HG03520 (cell line): ENCODE results near the gene ZNF540.
"Not testable (repeated sequence)": the region's sequence is repeated elsewhere in the genome, so short reads cannot be mapped to it uniquely, and the experiment has no call there.

Experiments used
- ATAC-seq: cut with Tn5 transposase; IDR thresholded peaks from one replicate; pipeline ENCODE4 v1.9.1; 2021; ENCODE audit warnings: mild to moderate bottlenecking, moderate library complexity; ENCODE audit not compliant: unreplicated experiment

The ZNF540 gene

DNA sequence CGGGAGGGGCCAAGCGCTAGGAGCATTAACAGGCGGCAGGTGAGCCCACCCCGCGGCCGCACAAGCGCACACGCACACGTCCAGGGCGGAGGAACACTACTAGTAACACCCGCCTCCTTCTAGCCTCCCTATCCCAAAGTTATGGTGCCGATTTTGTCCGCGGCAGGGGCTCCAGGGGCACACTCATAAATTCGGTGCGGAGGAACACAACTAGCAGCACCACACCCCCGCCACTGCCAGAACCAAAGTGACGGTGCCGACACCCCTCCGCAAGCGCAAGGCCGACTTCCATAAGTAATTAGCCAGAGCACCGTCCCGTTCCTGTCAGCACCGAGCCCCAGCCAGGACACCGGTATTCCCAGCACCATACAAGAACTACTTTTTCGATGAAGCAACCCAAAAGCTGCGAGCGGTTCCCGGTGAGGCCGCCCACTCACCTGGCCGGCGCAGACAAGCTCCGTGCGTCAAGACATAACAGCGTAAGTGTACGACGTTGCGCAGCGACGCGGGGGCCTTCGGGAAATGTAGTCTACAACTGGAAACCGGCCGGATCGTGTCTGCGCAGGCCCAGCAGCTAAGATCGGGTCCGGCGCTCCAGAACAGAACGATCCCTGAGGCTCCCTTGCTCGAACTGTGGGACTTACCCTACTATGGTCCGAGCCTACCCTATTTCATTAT is at the start of gene ZNF540, which contains the start of gene ZNF571:
TSS of gene ZNF540 (plus strand) at position 573 of the 678 bp plus-strand sequence. CDS start 3,572 bp downstream, outside the sequence.
TSS of gene ZNF571 (minus strand) at position 489 of the 678 bp plus-strand sequence. CDS start 8,116 bp downstream, outside the sequence.
- ATAC-seq: peak; percentile 90

DNA sequence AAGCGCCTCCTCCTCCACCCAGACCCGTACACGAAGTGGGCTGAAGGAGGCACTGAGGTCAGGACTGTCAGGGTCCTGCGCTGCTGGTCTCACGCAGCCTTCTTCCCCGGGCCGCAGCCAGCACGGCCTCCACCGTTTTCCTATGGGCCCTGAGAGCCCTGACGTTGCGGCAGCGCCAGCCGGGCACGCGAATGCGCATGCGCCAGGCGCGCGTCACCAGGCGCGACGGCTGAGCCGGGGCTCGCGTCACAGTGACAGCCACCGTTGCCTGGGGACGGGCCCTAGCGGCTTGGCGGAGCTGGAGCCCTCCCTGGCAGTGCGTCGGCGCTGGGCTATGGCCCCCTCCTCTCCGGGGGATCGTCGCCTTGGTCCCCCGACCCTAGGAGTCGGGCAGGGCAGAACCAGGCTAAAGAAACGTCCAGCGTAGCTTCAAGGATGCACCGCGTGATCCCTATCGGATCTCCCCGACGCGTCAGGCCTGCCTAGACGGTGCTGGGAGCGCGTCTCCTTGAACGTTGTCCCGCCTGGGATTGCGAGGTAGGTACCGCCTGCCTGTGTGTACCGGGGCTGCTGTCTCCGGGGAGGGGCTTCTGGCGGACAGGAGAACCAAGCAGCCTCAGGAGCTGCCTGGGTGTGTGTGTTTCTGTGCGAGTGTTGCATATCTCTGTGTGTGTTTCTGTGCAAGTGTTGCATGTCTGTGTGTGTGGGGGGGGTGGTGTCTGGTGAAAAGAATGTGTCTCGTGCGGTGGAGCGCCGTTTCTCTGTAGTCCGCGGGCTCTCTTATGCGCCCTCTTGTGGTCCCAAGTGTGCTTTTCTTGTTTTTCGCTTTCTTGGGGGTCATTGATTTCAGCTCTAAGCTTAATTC is 43.3 kb upstream of the ZNF540 start:
- ATAC-seq: no peak

DNA sequence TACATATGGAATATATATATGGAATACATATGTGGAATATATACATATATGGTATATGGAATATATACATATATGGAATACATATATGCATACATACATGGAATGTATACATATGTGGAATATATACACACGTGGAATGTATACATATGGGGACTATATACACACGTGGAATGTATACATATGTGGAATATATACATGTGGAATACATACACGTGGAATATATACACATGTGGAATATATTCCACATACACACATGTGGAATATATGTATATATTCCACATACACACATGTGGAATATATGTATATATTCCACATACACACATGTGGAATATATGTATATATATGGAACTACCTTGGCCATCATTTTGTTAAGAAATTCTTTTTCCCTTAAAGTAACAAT is 31.2 kb upstream of the ZNF540 start:
- no peak for ATAC-seq

DNA sequence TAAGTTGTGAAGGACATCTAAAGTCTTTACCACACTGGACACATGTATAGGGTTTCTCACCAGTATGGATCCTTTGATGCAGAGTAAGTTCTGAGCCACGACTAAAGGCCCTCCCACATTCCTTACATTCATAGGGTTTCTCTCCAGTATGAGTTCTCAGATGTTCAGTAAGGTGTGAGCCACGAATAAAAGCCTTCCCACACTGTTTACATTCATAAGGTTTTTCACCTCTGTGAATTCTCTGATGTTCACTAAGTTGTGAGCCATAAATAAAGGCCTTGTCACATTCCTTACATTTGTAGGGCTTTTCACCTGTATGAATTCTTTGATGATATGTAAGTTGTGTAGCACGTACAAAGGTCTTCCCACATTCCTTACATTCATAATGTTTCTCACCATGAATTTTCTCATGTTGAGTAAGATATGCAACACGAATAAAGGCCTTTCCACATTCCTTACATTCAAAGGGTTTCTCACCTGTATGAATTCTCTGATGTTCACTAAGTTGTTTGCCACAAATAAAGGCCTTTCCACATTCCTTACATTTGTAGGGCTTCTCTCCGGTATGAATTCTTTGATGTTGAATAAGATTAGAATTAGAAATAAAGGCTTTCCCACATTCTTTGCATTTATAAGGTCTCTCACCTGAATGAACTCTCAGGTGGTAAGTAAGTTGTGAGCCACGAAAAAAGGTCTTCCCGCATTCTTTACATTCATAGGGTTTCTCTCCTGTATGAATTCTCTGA is 29.9 kb upstream of the ZNF540 start:
- ATAC-seq: no peak

DNA sequence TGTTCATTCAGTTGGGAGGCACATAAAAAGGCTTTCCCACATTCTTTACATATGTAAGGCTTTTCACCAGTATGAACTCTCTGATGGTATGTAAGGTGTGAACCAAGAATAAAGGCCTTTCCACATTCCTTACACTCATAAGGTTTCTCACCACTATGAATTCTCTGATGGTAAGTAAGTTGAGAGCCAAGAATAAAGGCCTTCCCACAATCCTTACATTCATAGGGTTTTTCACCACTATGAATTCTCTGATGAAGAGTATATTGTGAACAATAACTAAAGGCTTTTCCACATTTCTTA is 29.4 kb upstream of the ZNF540 start:
- ATAC-seq: no peak

DNA sequence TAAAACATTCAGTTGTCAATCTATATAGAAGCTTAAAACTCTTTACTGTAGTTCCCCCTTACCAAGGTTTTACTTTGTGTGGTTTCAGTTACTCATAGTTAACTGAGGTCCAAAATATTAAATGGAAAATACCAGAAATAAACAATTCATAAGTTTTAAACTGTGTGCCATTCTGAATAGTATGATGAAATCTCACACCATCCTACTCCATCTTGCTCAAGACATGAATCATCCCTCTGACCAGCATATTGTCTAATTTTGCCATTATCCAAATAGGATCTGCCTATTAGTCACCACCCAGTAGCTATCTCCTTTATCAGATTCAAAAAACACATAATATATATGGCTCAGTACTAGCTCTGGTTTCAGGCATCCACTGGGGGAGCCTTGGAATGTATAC is 22.5 kb upstream of the ZNF540 start:
- ATAC-seq: no peak

DNA sequence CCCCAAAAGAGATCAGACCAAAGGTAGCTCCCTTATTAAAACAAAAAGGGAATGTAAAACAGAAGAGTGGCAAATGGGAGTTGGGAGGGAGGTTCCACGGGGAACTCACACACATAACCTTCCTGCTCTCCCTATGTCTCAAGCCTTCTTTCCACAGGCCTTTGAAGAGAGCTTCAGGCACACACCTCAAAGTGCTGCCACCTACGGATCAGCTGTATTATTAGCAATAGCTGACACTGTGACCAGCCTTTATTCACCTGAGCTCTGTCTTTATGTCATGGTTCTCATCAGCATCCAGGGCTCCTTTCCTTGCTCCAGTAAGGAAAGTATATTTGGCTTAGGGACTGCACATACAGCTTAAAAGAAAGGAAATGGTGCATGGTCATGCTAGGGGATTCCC is 11.3 kb upstream of the ZNF540 start:
- no peak for ATAC-seq

DNA sequence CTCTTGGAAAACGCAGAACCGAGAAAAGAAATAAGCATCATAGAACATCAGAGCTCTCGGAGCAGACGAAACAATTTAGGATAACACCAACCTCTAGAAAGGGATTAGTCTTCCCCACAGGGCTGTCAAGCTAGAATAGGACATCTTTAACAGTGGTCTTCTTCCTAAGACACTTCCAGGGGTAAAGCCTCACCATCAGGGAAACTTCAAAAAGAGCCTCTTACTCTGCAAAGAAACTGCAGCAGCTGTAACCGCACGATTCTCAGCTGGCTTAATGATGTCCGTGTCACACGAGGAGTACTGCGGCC is 726 bp upstream of the ZNF540 start:
- ATAC-seq: peak; percentile 29

DNA sequence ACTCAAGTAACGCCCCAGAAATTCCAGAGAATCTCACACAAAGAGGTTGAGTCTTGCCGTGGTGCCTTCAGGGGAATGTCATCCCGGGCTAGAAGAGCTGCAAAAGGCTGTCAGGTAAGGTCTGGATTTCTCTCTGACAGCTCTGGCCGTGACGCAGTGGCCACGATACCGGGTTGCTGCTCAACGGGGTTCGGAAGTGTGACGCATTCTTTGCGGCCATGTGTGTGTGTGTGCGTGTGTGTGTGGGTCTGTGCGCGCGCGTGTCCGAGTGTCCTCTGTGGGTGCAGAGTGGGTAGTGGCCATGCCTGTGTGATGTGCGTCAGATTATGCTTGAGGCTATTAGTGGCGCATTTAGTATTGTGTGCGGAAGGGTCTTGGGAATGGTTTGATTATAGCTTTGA is 306 bp downstream of the ZNF540 start:
- ATAC-seq: peak; percentile 25

DNA sequence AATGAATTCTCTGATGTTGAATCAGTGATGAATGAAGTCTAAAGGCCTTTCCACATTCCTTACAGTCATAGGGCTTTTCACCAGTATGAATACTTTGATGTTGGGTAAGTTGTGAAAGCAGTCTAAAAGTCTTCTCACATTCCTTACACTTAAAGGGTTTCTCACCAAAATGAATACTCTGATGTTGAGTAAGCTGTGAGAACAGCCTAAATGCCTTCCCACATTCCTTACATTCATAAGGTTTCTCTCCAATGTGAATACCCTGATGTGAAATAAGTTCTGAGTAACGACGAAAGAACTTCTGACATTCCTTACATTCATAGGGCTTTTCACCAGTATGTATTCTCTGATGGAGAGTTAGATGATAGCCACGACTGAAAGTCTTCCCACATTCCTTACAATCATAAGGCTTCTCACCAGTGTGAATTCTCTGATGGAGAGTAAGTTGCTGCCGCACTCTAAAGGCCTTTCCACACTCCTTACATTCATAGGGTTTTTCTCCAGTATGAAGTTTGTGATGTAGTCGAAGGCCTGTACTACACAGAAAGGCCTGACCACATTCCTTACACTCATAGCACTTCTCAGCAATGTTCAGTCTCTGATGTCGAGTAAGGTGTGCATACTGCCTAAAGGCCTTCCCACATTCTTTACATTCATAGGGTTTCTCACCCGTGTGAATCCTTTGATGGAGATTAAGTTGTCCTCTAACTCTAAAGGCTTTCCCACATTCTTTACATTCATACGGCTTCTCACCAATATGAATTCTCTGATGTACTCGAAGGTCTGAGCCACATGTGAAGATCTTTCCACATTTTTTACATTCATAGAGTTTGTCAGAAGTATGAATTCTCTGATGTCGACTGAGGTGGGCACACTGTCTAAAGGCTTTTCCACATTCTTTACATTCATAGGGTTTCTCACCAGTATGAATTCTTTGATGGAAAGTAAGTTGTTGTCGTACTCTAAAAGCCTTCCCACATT is 40.7 kb downstream of the ZNF540 start:
- no peak for ATAC-seq

DNA sequence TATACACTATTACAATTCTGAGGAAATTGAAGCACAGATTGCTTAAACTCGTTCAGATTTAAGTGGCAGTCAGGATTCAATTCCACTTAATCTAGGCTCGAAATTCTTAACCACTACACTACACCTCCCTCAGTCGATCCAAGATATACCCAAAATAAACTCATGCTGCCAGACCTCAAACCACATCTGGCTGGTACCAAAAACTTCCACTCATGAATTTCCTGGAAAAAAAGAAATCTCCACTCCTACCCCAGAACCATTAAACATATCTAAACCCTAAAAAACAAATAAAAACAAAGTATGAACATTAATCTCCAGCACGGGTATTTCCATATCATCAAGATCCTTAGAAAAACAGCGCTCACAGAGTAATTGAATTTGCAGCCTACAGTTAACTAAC is 59.4 kb downstream of the ZNF540 start:
- no peak for ATAC-seq

DNA sequence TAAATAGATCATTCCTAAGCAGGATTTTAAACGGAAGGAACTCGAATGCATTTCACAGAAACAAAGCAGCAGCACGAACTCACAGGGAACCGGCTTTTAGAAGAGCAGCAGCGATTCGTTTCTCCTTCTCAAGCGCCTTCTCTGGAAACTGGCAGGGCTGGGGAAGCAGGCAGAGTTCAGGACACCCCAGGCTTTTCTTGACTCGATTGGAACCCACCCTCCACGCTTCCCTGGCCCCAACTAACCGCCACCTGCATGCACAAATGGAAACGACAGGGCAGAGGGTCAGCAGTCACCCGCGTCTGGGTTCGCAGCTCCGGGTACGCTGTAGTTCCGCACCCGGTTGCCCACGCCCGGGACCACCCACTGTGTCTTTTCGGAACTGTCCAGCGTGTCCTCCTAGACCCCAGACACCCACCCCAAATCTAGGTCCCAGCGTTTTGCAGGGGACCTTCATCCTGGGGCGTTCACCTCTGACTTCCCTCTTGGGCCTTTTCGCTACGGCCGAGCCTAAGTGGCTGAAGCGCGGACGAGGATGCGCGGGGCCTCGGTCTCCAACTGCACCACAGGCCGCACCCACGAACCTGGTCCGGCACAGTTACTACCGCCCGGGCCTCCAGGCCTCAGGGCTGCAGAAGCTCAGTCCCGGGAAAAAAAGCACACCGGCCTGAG is 60.1 kb downstream of the ZNF540 start:
- ATAC-seq: no peak

DNA sequence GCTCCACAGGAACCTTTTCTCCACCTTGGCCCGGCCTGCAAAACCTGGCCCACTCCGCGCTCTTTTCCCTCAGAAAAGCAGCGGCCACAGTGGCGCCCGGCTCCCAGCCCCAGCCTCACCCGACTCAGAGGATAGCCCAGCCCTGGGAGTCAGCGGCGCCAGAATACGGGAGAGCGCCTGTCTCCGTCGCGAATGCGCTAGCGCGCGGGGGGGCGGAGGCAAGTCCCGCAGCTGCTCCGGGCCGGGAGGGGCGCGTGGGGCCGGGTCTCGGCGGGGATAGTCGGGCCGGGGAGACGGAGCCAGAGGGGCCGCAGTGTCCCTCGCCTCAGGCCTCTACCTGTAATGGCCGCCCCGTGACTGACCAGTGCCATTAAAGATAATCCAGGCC is 60.6 kb downstream of the ZNF540 start, which contains the start of gene ZFP30:
TSS of gene ZFP30 (minus strand) at position 165 of the 388 bp plus-strand sequence. CDS start 7,643 bp downstream, outside the sequence.
- no peak for ATAC-seq

DNA sequence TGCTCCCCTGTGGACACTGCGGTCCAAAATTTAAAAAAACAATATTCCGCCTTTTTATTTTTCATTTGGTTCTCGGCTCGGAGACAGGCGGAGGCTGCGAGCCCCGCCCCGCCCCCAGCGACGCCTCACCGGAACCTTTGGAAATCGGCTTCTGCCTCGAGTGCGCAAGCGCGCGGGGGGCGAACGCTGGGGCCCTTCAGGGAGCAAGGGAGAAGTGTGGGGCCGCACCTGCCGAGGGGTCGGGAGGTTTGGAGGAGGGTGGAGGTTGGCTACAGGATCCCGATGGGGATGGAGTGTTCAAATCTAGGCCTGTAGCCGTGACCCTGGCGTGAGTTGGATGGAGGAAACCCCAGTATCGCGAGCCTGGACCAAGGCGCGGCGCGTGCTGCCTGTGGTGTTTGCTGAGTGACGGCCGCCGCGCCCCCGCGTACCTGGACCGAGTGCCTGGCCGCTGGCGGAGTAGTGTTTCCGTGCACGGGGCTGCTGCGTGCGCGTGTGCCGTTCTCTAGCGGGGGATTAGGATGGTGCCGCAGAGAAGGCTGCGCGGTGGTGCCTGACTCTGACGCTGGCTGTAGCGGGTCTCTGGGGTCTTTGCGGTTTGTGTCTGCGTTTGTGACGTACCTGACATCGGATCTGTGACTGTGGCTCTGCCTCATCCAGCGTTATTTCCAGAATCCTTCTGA is 61.2 kb downstream of the ZNF540 start:
- ATAC-seq: no peak

DNA sequence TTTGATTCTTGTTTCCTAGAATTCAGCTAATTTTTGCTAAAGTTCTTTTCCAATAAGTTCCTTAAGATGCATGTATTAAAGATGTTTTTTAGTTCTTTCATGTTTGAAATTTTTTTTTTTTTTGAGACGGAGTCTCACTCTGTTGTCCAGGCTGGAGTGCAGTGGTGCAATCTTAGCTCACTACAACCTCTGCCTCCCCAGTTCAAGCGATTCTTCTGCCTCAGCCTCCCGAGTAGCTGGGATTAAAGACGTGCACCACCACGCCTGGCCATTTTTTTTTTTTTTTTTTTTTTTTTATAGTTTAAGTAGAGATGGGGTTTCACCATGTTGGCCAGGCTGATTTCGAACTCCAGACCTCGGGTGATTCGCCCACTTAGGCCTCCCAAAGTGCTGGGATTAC is 62.5 kb downstream of the ZNF540 start:
- not testable (repeated sequence) for ATAC-seq
